Activated CD4-positive, alpha-beta T cell treated with anti-CD3 and anti-CD28 coated beads for 36 hours (primary cell): ENCODE measurements around the gene NCKAP5. TPM values are rescaled to one million over a fixed set of nuclear protein-coding genes. Genes with fewer than 3 reads are reported as not detected.

ENCODE experiments used
- ATAC-seq: fragments of 200-7000 bp; cut with Tn5 transposase; one replicate; pipeline ENCODE4 v1.10.0; 2021; ENCODE audit warnings: mild to moderate bottlenecking, moderate library complexity
- CTCF ChIA-PET: fragments of 350-600 bp; sonication (Branson Sonifier 250); formaldehyde crosslinking; loops from one replicate; lab custom pipeline; 2021; ENCODE audit warnings: antibody characterized with exemption; lab: Charles Lee
- POLR2A ChIA-PET: fragments of 350-600 bp; sonication (Branson Sonifier 250); formaldehyde crosslinking; loops from one replicate; lab custom pipeline; 2021; ENCODE audit warnings: antibody characterized with exemption, inconsistent platforms; lab: Charles Lee
- DNase-seq: peaks from one replicate; pipeline ENCODE4 v3.0.0-alpha.2; 2020
- H3K27ac Mint-ChIP-seq: one replicate; pipeline ENCODE4 v1.8.0; 2021; ENCODE audit warnings: mixed read lengths
- H3K27me3 Mint-ChIP-seq: one replicate; pipeline ENCODE4 v1.8.0; 2021; ENCODE audit warnings: mixed read lengths
- H3K36me3 Mint-ChIP-seq: one replicate; pipeline ENCODE4 v1.8.0; 2021; ENCODE audit warnings: low read depth, mixed read lengths
- H3K4me1 Mint-ChIP-seq: one replicate; pipeline ENCODE4 v1.8.0; 2021; ENCODE audit warnings: mixed read lengths
- H3K4me3 Mint-ChIP-seq: one replicate; pipeline ENCODE4 v1.8.0; 2021; ENCODE audit warnings: mild to moderate bottlenecking, moderate library complexity, mixed read lengths
- H3K9me3 Mint-ChIP-seq: one replicate; pipeline ENCODE4 v1.8.0; 2021; ENCODE audit warnings: low read depth, mixed read lengths
- intact Hi-C, 2 experiments: fragments of 100-400 bp; cut with DNase I in 1 of 2; cut with micrococcal nuclease in 1 of 2; formaldehyde crosslinking; loops; one replicate each; pipeline versions ENCODE4 v1.14.2 to v1.15.1; 2022 to 2024; cut with DNase I, micrococcal nuclease
- total RNA-seq, 2 experiments: library from RNA; stranded (reverse); gene quantifications; one replicate each; pipeline ENCODE4 v1.2.3, GENCODE V29; 2021

NCKAP5 gene
- not detected for total RNA-seq

- CTCF ChIA-PET = no interaction called here
- Mint-ChIP-seq H3K4me3 (no peak within 1 kb of the TSS), H3K9me3 (no peaks in the 10 kb centered on the region), H3K36me3 (no peaks in the 10 kb centered on the region), H3K27me3 (peaks cover 22% of the 10 kb centered on the region), H3K27ac (no peak within 1 kb of the TSS), H3K4me1 (no peaks in the 10 kb centered on the region)
- DNase-seq (no peak), ATAC-seq (no peak)
- POLR2A ChIA-PET = no interaction called here
- intact Hi-C loops = loop anchor here in 1 of 2 experiments (10.0 kb wide), 1 partner anchor 1303 kb away; no protein-coding TSS in a partner anchor
Observed at GRCh38 chr2:133568172-133568571, at the start of gene NCKAP5. Gene NCKAP5, minus strand, starts transcription at chr2:133568463. Its CDS starts 50,937 bp downstream, at chr2:133517526.

- ATAC-seq = no peak
- intact Hi-C loops = loop anchor here in 1 of 2 experiments (5.0 kb wide), 1 partner anchor 223 kb away; no protein-coding TSS in a partner anchor
Observed at GRCh38 chr2:133609664-133610063, 41.4 kb upstream of the NCKAP5 start.

GRCh38 chr2:133608291-133608690 is 40.0 kb upstream of the NCKAP5 start:
- CTCF ChIA-PET = no interaction called here
- POLR2A ChIA-PET = no interaction called here
- DNase-seq (no peak), ATAC-seq (no peak)
- no peak overlapping the region for H3K4me3 Mint-ChIP-seq
- H3K27ac Mint-ChIP-seq = no peak overlapping the region
- no peaks in the 10 kb centered on the region for H3K9me3 Mint-ChIP-seq
- peaks cover 5% of the 10 kb centered on the region for H3K27me3 Mint-ChIP-seq
- intact Hi-C loops = no loop called here
- no peaks in the 10 kb centered on the region for H3K36me3 Mint-ChIP-seq
- H3K4me1 Mint-ChIP-seq = no peaks in the 10 kb centered on the region

More at GRCh38 chr2:133609664-133610063, 41.4 kb upstream of the NCKAP5 start:
- ChIA-PET POLR2A (no interaction called here), CTCF (interaction anchor here (1.0 kb wide), 1 partner anchor 26 kb away, joined by 3 read pairs; no protein-coding TSS in a partner anchor)
- Mint-ChIP-seq H3K27me3 (peaks cover 4% of the 10 kb centered on the region), H3K9me3 (no peaks in the 10 kb centered on the region), H3K27ac (no peak overlapping the region), H3K4me3 (no peak overlapping the region), H3K36me3 (no peaks in the 10 kb centered on the region), H3K4me1 (no peaks in the 10 kb centered on the region)
- DNase-seq = no peak

- ATAC-seq = no peak
- peaks cover 5% of the 10 kb centered on the region for H3K27me3 Mint-ChIP-seq
- no peaks in the 10 kb centered on the region for H3K4me1 Mint-ChIP-seq
- CTCF ChIA-PET = no interaction called here
- H3K36me3 Mint-ChIP-seq = no peaks in the 10 kb centered on the region
- no peak overlapping the region for H3K4me3 Mint-ChIP-seq
- no peak for DNase-seq
- POLR2A ChIA-PET = no interaction called here
- no peak overlapping the region for H3K27ac Mint-ChIP-seq
- H3K9me3 Mint-ChIP-seq = no peaks in the 10 kb centered on the region
- intact Hi-C loops = no loop called here
Observed at GRCh38 chr2:133607679-133608078, 39.4 kb upstream of the NCKAP5 start.

GRCh38 chr2:133606616-133607015 is 38.4 kb upstream of the NCKAP5 start:
- Mint-ChIP-seq H3K27ac (no peak overlapping the region), H3K36me3 (no peaks in the 10 kb centered on the region), H3K4me1 (no peaks in the 10 kb centered on the region), H3K4me3 (no peak overlapping the region), H3K27me3 (peaks cover 5% of the 10 kb centered on the region), H3K9me3 (no peaks in the 10 kb centered on the region)
- intact Hi-C loops = no loop called here
- ATAC-seq = no peak
- no peak for DNase-seq
- POLR2A ChIA-PET = no interaction called here
- CTCF ChIA-PET = no interaction called here

- no peak for DNase-seq
- H3K27me3 Mint-ChIP-seq = peaks cover 5% of the 10 kb centered on the region
- no peak for ATAC-seq
- H3K36me3 Mint-ChIP-seq = no peaks in the 10 kb centered on the region
- H3K4me3 Mint-ChIP-seq = no peak overlapping the region
- no peaks in the 10 kb centered on the region for H3K9me3 Mint-ChIP-seq
- no peaks in the 10 kb centered on the region for H3K4me1 Mint-ChIP-seq
- H3K27ac Mint-ChIP-seq = no peak overlapping the region
- intact Hi-C loops = no loop called here
- CTCF ChIA-PET = interaction anchor here (0.6 kb wide), 1 partner anchor 633 kb away, joined by 3 read pairs; no protein-coding TSS in a partner anchor
- POLR2A ChIA-PET = no interaction called here
Observed at GRCh38 chr2:133605766-133606137, 37.5 kb upstream of the NCKAP5 start.

- ATAC-seq (no peak), DNase-seq (no peak)
- Mint-ChIP-seq H3K27me3 (peaks cover 5% of the 10 kb centered on the region), H3K36me3 (no peaks in the 10 kb centered on the region), H3K27ac (no peak overlapping the region), H3K4me1 (no peaks in the 10 kb centered on the region), H3K9me3 (no peaks in the 10 kb centered on the region), H3K4me3 (no peak overlapping the region)
- CTCF ChIA-PET = no interaction called here
- POLR2A ChIA-PET = no interaction called here
- intact Hi-C loops = no loop called here
Observed at GRCh38 chr2:133605011-133605765, 36.9 kb upstream of the NCKAP5 start.

GRCh38 chr2:133603109-133603508 is 34.8 kb upstream of the NCKAP5 start:
- ChIA-PET CTCF (no interaction called here), POLR2A (interaction anchor here (0.5 kb wide), 1 partner anchor 163 kb away, joined by 3 read pairs; no protein-coding TSS in a partner anchor)
- H3K36me3 Mint-ChIP-seq = no peaks in the 10 kb centered on the region
- no peak overlapping the region for H3K4me3 Mint-ChIP-seq
- H3K27ac Mint-ChIP-seq = no peak overlapping the region
- H3K4me1 Mint-ChIP-seq = no peaks in the 10 kb centered on the region
- intact Hi-C loops = no loop called here
- ATAC-seq (no peak), DNase-seq (no peak)
- H3K9me3 Mint-ChIP-seq = no peaks in the 10 kb centered on the region
- H3K27me3 Mint-ChIP-seq = peaks cover 5% of the 10 kb centered on the region

- CTCF ChIA-PET = no interaction called here
- POLR2A ChIA-PET = interaction anchor here (0.5 kb wide), 1 partner anchor 164 kb away, joined by 3 read pairs; no protein-coding TSS in a partner anchor
- intact Hi-C loops = no loop called here
- H3K27ac Mint-ChIP-seq = no peak overlapping the region
- H3K9me3 Mint-ChIP-seq = no peaks in the 10 kb centered on the region
- no peak overlapping the region for H3K4me3 Mint-ChIP-seq
- no peaks in the 10 kb centered on the region for H3K36me3 Mint-ChIP-seq
- ATAC-seq = no peak
- H3K27me3 Mint-ChIP-seq = peaks cover 5% of the 10 kb centered on the region
- H3K4me1 Mint-ChIP-seq = no peaks in the 10 kb centered on the region
- no peak for DNase-seq
Observed at GRCh38 chr2:133602538-133602937, 34.3 kb upstream of the NCKAP5 start.

- Mint-ChIP-seq H3K4me3 (no peak overlapping the region), H3K9me3 (no peaks in the 10 kb centered on the region), H3K27ac (no peak overlapping the region), H3K36me3 (no peaks in the 10 kb centered on the region), H3K4me1 (no peaks in the 10 kb centered on the region), H3K27me3 (peaks cover 5% of the 10 kb centered on the region)
- ATAC-seq (no peak), DNase-seq (no peak)
- intact Hi-C loops = no loop called here
- ChIA-PET CTCF (interaction anchor here (0.6 kb wide), 1 partner anchor 227 kb away, joined by 3 read pairs; no protein-coding TSS in a partner anchor), POLR2A (no interaction called here)
Observed at GRCh38 chr2:133600266-133600928, 32.1 kb upstream of the NCKAP5 start.

- intact Hi-C loops = no loop called here
- H3K27ac Mint-ChIP-seq = no peak overlapping the region
- H3K4me3 Mint-ChIP-seq = no peak overlapping the region
- peaks cover 2% of the 10 kb centered on the region for H3K27me3 Mint-ChIP-seq
- H3K36me3 Mint-ChIP-seq = no peaks in the 10 kb centered on the region
- CTCF ChIA-PET = interaction anchor here (0.6 kb wide), 1 partner anchor 227 kb away, joined by 3 read pairs; no protein-coding TSS in a partner anchor
- DNase-seq (no peak), ATAC-seq (no peak)
- POLR2A ChIA-PET = no interaction called here
- H3K4me1 Mint-ChIP-seq = no peaks in the 10 kb centered on the region
- H3K9me3 Mint-ChIP-seq = no peaks in the 10 kb centered on the region
Observed at GRCh38 chr2:133599811-133600210, 31.5 kb upstream of the NCKAP5 start.
